IgD-negative memory B cell (primary cell): ENCODE results near the gene DMPK. TPM values are rescaled to one million over a fixed set of nuclear protein-coding genes. Genes with fewer than 3 reads are reported as not detected.

Experiments used
- H3K27ac Mint-ChIP-seq, 3 donors: one replicate each; pipeline ENCODE4 v1.8.0; 2020 to 2022; ENCODE audit warnings: mild to moderate bottlenecking in 3 of 3, mixed read lengths in 3 of 3, moderate library complexity in 1 of 3
- H3K27me3 Mint-ChIP-seq: one replicate; pipeline ENCODE4 v1.8.0; 2021; ENCODE audit warnings: mixed read lengths
- H3K36me3 Mint-ChIP-seq: one replicate; pipeline ENCODE4 v1.8.0; 2020; ENCODE audit warnings: mild to moderate bottlenecking, mixed read lengths
- H3K4me1 Mint-ChIP-seq, 3 donors: one replicate each; pipeline ENCODE4 v1.8.0; 2020 to 2022; ENCODE audit warnings: mixed read lengths in 3 of 3, mild to moderate bottlenecking in 1 of 3
- H3K4me3 Mint-ChIP-seq, 4 donors: one replicate each; pipeline ENCODE4 v1.8.0; 2020 to 2022; ENCODE audit warnings: mild to moderate bottlenecking in 4 of 4, mixed read lengths in 4 of 4, moderate library complexity in 3 of 4
- H3K9me3 Mint-ChIP-seq, 3 donors: one replicate each; pipeline ENCODE4 v1.8.0; 2020 to 2021; ENCODE audit warnings: mixed read lengths in 3 of 3, mild to moderate bottlenecking in 1 of 3
- polyA plus RNA-seq: library from polyadenylated mRNA; unstranded; fragments of 300-500 nt; fragmentation: Illumina TruSeq; gene quantifications from one replicate; pipeline ENCODE4 v1.2.3, GENCODE V29; 2021

The DMPK gene
- polyA plus RNA-seq, 1 donor from 2014 or later, result 1.6 TPM

- Mint-ChIP-seq H3K27me3 (no peaks in the 10 kb centered on the region), H3K4me1 (peaks cover 3 to 8% (median 5%) of the 10 kb centered on the region in 3 donors), H3K4me3 (no peak overlapping the region), H3K36me3 (no peaks in the 10 kb centered on the region), H3K27ac (peak overlapping the region in 1 of 3 donors; percentile 64), H3K9me3 (no peaks in the 10 kb centered on the region)
Measured at GRCh38 chr19:45819769-45820168, 37.5 kb upstream of the DMPK start.

DNA sequence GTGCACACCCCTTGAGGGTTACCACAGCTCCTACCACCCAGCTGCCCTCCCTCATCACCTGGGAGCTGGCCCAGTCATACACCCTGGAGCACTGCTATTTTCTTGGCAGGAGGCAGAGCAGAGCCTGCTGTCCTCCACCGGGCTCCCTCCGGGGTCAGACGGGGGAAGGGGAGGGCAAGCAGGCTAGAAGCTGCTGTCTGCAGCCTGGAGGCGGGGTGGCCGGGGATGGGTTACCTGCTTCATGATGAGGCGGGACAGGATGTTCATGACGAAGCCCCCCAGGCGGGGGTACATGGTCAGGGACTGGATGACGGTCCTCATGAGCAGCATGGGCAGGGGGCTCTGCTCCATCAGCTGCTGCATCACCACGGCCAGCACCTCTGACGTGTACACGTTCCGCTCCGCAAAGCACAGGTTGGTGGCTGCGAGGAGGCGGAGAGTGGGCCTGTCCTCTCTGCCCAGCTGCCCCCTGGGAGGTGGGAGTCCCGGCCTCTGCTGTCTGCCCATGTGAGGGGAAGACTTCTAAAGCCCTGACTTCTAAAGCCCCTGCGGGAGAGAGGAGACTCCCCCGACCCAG lies 35.5 kb upstream of the DMPK start:
- H3K27me3 Mint-ChIP-seq, result peaks cover 2% of the 10 kb centered on the region
- no peaks in the 10 kb centered on the region for H3K36me3 Mint-ChIP-seq
- H3K27ac Mint-ChIP-seq, result peak overlapping the region in 1 of 3 donors; percentile 92
- H3K4me3 Mint-ChIP-seq, result peak overlapping the region in 2 of 4 donors; percentile 22 to 41
- peaks cover 3 to 8% (median 5%) of the 10 kb centered on the region in 3 donors for H3K4me1 Mint-ChIP-seq
- H3K9me3 Mint-ChIP-seq, result no peaks in the 10 kb centered on the region

- peak overlapping the region; percentile 72 to 92 (median 83) for H3K27ac Mint-ChIP-seq
- peaks cover 3 to 8% (median 5%) of the 10 kb centered on the region in 3 donors for H3K4me1 Mint-ChIP-seq
- no peaks in the 10 kb centered on the region for H3K36me3 Mint-ChIP-seq
- H3K4me3 Mint-ChIP-seq, result peak overlapping the region in 3 of 4 donors; percentile 22 to 41 (median 36)
- peaks cover 2% of the 10 kb centered on the region for H3K27me3 Mint-ChIP-seq
- H3K9me3 Mint-ChIP-seq, result no peaks in the 10 kb centered on the region
Measured at GRCh38 chr19:45817010-45817724, 34.9 kb upstream of the DMPK start.

GRCh38 chr19:45816236-45817009 lies 34.1 kb upstream of the DMPK start:
- H3K27me3 Mint-ChIP-seq, result peaks cover 2% of the 10 kb centered on the region
- no peaks in the 10 kb centered on the region for H3K9me3 Mint-ChIP-seq
- H3K4me3 Mint-ChIP-seq, result peak overlapping the region in 1 of 4 donors; percentile 74
- no peaks in the 10 kb centered on the region for H3K36me3 Mint-ChIP-seq
- peak overlapping the region in 1 of 3 donors; percentile 83 for H3K27ac Mint-ChIP-seq
- H3K4me1 Mint-ChIP-seq, result peaks cover 3 to 8% (median 5%) of the 10 kb centered on the region in 3 donors

DNA sequence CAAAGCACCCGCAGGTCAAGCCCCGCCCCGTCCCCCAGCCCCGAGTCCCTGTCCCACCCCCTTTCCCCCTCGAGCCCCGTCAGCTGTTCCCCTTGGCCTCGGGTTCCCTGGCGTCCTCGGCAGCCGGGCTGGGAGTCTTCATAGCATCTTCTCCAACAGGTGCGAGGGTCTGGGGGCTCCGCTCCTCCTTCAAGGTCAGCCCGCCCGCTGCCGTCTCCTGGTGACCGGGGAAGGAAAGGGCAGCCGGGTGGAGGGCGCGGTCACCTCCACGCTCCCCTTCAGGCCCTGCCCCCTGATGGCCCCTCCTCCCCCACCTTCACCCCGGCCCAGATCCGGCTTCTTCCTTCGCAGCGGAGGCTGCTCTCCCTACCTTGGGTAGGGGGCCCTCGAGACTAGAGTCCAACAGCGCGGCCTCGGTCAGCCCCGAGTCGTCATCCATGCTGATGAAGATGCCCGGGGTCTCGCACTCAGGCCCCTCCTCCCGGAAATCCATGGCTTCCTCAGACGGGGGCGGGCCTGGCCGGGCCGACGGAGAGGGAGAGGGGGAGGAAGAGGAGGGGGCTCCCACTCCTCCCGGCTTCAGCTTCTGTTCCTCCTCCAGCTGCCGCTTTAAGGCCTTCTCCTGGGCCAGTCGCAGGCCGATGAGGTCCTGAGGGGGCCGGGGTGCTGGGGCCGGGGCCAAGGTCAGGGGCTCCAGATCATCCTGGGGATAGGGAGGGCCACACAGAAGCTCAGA lies 33.4 kb upstream of the DMPK start:
- Mint-ChIP-seq H3K4me1 (peaks cover 3 to 8% (median 5%) of the 10 kb centered on the region in 3 donors), H3K9me3 (no peaks in the 10 kb centered on the region), H3K27me3 (peaks cover 3% of the 10 kb centered on the region), H3K27ac (no peak overlapping the region), H3K4me3 (no peak overlapping the region), H3K36me3 (no peaks in the 10 kb centered on the region)

DNA sequence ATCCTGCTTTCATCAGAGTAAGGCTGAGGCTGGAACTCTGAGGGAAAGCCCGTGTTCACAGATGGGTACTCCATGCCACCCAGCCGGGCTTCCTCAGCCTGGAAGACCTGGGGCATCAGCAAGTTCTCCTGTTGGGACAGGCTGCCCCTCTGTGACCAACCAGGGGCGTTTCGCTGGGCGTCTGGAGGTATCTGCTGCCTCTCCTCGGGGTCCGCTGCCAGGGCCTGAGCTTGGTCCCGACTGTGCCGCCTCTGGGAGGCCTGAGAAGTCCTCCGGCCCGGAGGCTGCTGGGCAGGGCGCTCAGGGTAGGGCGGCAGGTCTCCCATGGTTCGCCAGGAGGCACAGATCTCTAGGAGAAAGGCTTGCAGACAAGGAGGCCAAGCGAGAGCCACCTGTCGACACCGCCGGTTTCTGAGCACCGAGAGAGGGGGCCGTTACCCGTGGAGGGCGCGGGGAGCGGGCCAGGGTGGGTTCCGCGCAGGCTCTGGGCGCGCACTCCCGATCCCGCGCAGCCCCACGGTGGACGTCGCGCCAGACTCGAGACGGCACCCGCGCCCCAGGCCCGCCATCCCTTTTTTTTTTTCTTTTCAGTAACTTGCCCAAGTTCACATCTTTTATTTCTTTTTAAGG lies 32.7 kb upstream of the DMPK start, which contains the start of gene RSPH6A:
RSPH6A (minus strand) TSS at position 458 of the 630 bp plus-strand sequence; CDS start at position 326, 132 bp downstream.
- no peaks in the 10 kb centered on the region for H3K36me3 Mint-ChIP-seq
- peaks cover 3 to 8% (median 5%) of the 10 kb centered on the region in 3 donors for H3K4me1 Mint-ChIP-seq
- peak within 1 kb of the TSS in 1 of 4 donors; percentile 28 for H3K4me3 Mint-ChIP-seq
- peaks cover 8% of the 10 kb centered on the region for H3K27me3 Mint-ChIP-seq
- no peak within 1 kb of the TSS for H3K27ac Mint-ChIP-seq
- no peaks in the 10 kb centered on the region for H3K9me3 Mint-ChIP-seq

- Mint-ChIP-seq H3K27ac (peak overlapping the region in 1 of 3 donors; percentile 88), H3K36me3 (no peaks in the 10 kb centered on the region), H3K27me3 (peaks cover 8% of the 10 kb centered on the region), H3K4me1 (peaks cover 3 to 6% (median 5%) of the 10 kb centered on the region in 3 donors), H3K4me3 (no peak overlapping the region), H3K9me3 (no peaks in the 10 kb centered on the region)
Measured at GRCh38 chr19:45814166-45814780, 32.0 kb upstream of the DMPK start.

DNA sequence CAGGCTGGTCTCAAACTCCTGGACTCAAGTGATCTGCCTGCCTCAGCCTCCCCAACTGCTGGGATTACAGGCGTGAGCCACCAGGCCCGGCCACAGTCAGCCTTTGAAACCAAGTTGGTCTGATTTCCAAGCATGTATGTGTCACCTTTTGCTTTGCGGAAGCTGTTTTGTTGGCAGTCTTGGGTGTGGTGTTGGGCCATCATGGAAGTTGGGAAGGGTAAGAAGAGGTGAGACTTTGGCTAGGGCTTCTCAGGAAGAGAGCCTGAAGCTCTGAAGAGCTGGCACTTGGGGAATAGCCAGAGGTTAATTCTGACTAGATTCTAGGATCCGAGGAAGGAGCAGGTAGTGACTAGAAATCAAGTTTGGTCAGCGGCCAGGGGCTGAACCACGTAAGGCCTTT lies 30.0 kb upstream of the DMPK start:
- peaks cover 8% of the 10 kb centered on the region for H3K27me3 Mint-ChIP-seq
- no peak overlapping the region for H3K4me3 Mint-ChIP-seq
- H3K9me3 Mint-ChIP-seq, result no peaks in the 10 kb centered on the region
- H3K4me1 Mint-ChIP-seq, result peaks cover 3 to 4% (median 4%) of the 10 kb centered on the region in 3 donors
- no peaks in the 10 kb centered on the region for H3K36me3 Mint-ChIP-seq
- no peak overlapping the region for H3K27ac Mint-ChIP-seq

GRCh38 chr19:45809643-45810159 lies 27.4 kb upstream of the DMPK start:
- Mint-ChIP-seq H3K27me3 (peaks cover 8% of the 10 kb centered on the region), H3K27ac (no peak overlapping the region), H3K36me3 (no peaks in the 10 kb centered on the region), H3K4me3 (peak overlapping the region in 1 of 4 donors; percentile 33), H3K9me3 (no peaks in the 10 kb centered on the region), H3K4me1 (peaks cover 0 to 2% (median 0%) of the 10 kb centered on the region in 3 donors)

DNA sequence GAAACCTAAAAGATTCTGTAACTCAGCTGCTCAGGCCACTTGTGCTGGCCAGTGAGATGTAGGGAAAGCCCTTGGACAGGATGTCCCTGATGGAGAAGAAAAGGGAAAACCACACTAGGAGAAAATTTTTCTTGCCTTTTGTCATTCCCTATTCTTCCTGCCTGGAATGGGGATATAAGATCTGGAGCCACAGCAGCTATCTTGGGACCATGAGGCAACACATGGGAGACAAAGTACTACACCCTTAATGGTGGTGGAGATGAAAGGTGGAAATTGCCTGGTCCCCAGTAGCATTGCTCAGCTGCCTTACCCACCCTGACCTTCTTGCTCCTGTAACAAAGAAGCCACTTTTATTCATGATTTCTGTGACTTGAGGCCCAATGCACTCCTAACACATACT lies 23.4 kb upstream of the DMPK start:
- H3K4me3 Mint-ChIP-seq, result no peak overlapping the region
- peaks cover 7% of the 10 kb centered on the region for H3K27me3 Mint-ChIP-seq
- H3K4me1 Mint-ChIP-seq, result peaks cover 0 to 2% (median 2%) of the 10 kb centered on the region in 3 donors
- H3K27ac Mint-ChIP-seq, result no peak overlapping the region
- H3K36me3 Mint-ChIP-seq, result no peaks in the 10 kb centered on the region
- no peaks in the 10 kb centered on the region for H3K9me3 Mint-ChIP-seq

GRCh38 chr19:45804959-45805230 lies 22.6 kb upstream of the DMPK start:
- Mint-ChIP-seq H3K36me3 (no peaks in the 10 kb centered on the region), H3K27me3 (peaks cover 2% of the 10 kb centered on the region), H3K9me3 (no peaks in the 10 kb centered on the region), H3K4me1 (peaks cover 0 to 2% (median 2%) of the 10 kb centered on the region in 3 donors), H3K4me3 (no peak overlapping the region), H3K27ac (no peak overlapping the region)

DNA sequence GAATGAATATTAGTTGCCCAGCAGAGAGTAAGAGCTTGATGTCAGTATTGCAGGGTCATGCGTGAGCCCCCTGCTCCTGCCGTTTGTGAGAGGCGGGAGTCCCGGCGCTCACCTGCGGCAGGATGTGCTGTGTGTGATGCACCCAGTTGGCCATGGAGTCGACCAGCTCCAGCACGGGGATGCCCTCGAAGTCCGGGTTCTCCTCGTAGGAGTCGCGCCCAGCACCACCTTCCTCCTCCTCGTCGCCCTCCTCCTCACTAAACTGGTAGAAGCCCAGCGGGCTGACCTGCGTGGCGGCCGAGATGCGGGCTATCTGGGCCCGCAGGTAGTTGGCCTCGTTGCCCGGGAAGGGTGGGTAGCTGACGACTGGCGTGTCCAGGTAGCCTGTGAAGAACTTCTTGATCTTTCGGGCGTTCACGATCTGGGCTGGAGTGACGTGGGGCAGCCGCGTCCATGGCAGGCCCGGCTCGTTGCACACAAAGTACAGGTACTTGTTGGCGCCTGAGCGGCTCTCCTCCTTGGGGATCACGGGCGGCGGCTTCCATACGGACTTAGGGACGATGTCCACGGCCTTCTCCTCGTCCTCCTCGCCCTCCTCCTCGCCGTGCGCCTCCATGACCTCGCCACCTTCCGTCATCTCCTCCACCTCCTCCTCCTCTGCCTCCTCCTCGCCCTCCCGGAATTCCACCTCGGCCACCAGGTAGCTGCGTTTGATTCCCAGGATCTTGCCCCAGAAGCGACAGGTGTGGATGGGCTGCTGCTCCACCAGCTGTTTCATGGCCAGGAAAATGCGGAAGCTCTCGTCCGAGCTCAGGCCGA lies 22.1 kb upstream of the DMPK start:
- H3K4me1 Mint-ChIP-seq, result peaks cover 0 to 2% (median 2%) of the 10 kb centered on the region in 3 donors
- H3K9me3 Mint-ChIP-seq, result no peaks in the 10 kb centered on the region
- H3K36me3 Mint-ChIP-seq, result no peaks in the 10 kb centered on the region
- H3K27me3 Mint-ChIP-seq, result peaks cover 2% of the 10 kb centered on the region
- H3K4me3 Mint-ChIP-seq, result no peak overlapping the region
- H3K27ac Mint-ChIP-seq, result no peak overlapping the region

- peak overlapping the region in 1 of 3 donors; percentile 47 for H3K27ac Mint-ChIP-seq
- no peaks in the 10 kb centered on the region for H3K9me3 Mint-ChIP-seq
- no peaks in the 10 kb centered on the region for H3K36me3 Mint-ChIP-seq
- H3K4me1 Mint-ChIP-seq, result peaks cover 0 to 6% (median 5%) of the 10 kb centered on the region in 3 donors
- H3K27me3 Mint-ChIP-seq, result peaks cover 7% of the 10 kb centered on the region
- H3K4me3 Mint-ChIP-seq, result no peak overlapping the region
Measured at GRCh38 chr19:45801603-45802175, 19.4 kb upstream of the DMPK start.
